DND-41 (cell line): ENCODE results near the gene LPAR1.

Experiments
- ATAC-seq: fragments of 200-7000 bp; cut with Tn5 transposase; 3 replicates; pipeline ENCODE4 v1.9.1; 2021; ENCODE audit warnings: low read depth; ENCODE audit not compliant: insufficient read depth
- DNase-seq: peaks from one replicate; pipeline ENCODE4 v3.0.0-alpha.2; 2020
- H2AFZ ChIP-seq: 2 replicates; pipeline ENCODE4 v1.6.0; 2012; ENCODE audit warnings: low read depth, low read length
- H3K27ac ChIP-seq: 2 replicates; pipeline ENCODE4 v1.5.1; 2012; ENCODE audit warnings: low read length, inconsistent platforms
- H3K27me3 ChIP-seq: fragments of 200-600 bp; sonication (generic); 2 replicates; pipeline ENCODE4 v1.6.0; 2012; ENCODE audit warnings: low read length, mild to moderate bottlenecking, inconsistent platforms; ENCODE audit not compliant: insufficient read depth, poor library complexity
- H3K36me3 ChIP-seq: 2 replicates; pipeline ENCODE4 v1.5.1; 2012; ENCODE audit warnings: low read length, inconsistent platforms; ENCODE audit not compliant: insufficient read depth
- H3K4me1 ChIP-seq: 2 replicates; pipeline ENCODE4 v1.5.1; 2012; ENCODE audit warnings: mild to moderate bottlenecking, low read length; ENCODE audit not compliant: insufficient read depth
- H3K4me2 ChIP-seq: 2 replicates; pipeline ENCODE4 v1.6.0; 2012; ENCODE audit warnings: mild to moderate bottlenecking, moderate library complexity, low read length, inconsistent platforms; ENCODE audit not compliant: insufficient read depth
- H3K4me3 ChIP-seq, 2 experiments: fragments of 200-600 bp in 1 of 2; shearing (Covaris generic) in 1 of 2; 2 replicates each; pipeline ENCODE4 v1.5.1; 2012 to 2016; ENCODE audit warnings: inconsistent platforms in 2 of 2, low read length in 2 of 2, mild to moderate bottlenecking in 2 of 2, low read depth in 1 of 2, moderate library complexity in 1 of 2
- H3K79me2 ChIP-seq: 2 replicates; pipeline ENCODE4 v1.6.0; 2012; ENCODE audit warnings: low read length, inconsistent platforms; ENCODE audit not compliant: insufficient read depth
- H3K9ac ChIP-seq: 2 replicates; pipeline ENCODE4 v1.6.0; 2012; ENCODE audit warnings: low read depth, mild to moderate bottlenecking, inconsistent platforms, low read length, moderate library complexity
- H3K9me3 ChIP-seq: 2 replicates; pipeline ENCODE4 v1.5.1; 2012; ENCODE audit warnings: low read length, moderate library complexity, mild to moderate bottlenecking, inconsistent platforms; ENCODE audit not compliant: insufficient read depth, severe bottlenecking
- H4K20me1 ChIP-seq: 2 replicates; pipeline ENCODE4 v1.6.0; 2012; ENCODE audit warnings: low read length; ENCODE audit not compliant: insufficient read depth
- CTCF ChIP-seq: IDR thresholded peaks from 2 replicates; pipeline ENCODE4 v1.5.1; 2012; ENCODE audit warnings: borderline replicate concordance, low read length, moderate library complexity, mild to moderate bottlenecking; ENCODE audit not compliant: poor library complexity, severe bottlenecking; ENCODE audit errors: extremely low read depth
- EZH2 ChIP-seq: IDR thresholded peaks from 3 replicates; pipeline ENCODE4 v1.6.1; 2012; ENCODE audit warnings: borderline replicate concordance, low read depth, mild to moderate bottlenecking, moderate library complexity, low read length, inconsistent platforms; ENCODE audit not compliant: severe bottlenecking

The LPAR1 gene

GRCh38 chr9:110969971-110970386 lies 68.3 kb downstream of the LPAR1 start:
- TF ChIP-seq EZH2, result no peak
- TF ChIP-seq CTCF, result no peak
- H3K4me2 ChIP-seq, result no peak overlapping the region
- no peak overlapping the region for H3K4me3 ChIP-seq
- no peak overlapping the region for H2AFZ ChIP-seq
- no peaks in the 10 kb centered on the region for H3K4me1 ChIP-seq
- H3K36me3 ChIP-seq, result no peaks in the 10 kb centered on the region
- no peaks in the 10 kb centered on the region for H3K79me2 ChIP-seq
- ATAC-seq (no peak), DNase-seq (no peak)
- no peak overlapping the region for H3K27ac ChIP-seq
- no peaks in the 10 kb centered on the region for H4K20me1 ChIP-seq
- H3K27me3 ChIP-seq, result no peaks in the 10 kb centered on the region
- H3K9ac ChIP-seq, result no peak overlapping the region
- H3K9me3 ChIP-seq, result no peaks in the 10 kb centered on the region

GRCh38 chr9:110968096-110968495 lies 70.2 kb downstream of the LPAR1 start:
- H3K4me1 ChIP-seq, result no peaks in the 10 kb centered on the region
- H3K9me3 ChIP-seq, result no peaks in the 10 kb centered on the region
- no peak overlapping the region for H2AFZ ChIP-seq
- no peaks in the 10 kb centered on the region for H3K27me3 ChIP-seq
- H3K4me3 ChIP-seq, result no peak overlapping the region
- ATAC-seq, result no peak
- no peaks in the 10 kb centered on the region for H4K20me1 ChIP-seq
- no peaks in the 10 kb centered on the region for H3K36me3 ChIP-seq
- no peak for TF ChIP-seq EZH2
- TF ChIP-seq CTCF, result no peak
- H3K9ac ChIP-seq, result no peak overlapping the region
- DNase-seq, result no peak
- H3K27ac ChIP-seq, result no peak overlapping the region
- no peak overlapping the region for H3K4me2 ChIP-seq
- H3K79me2 ChIP-seq, result no peaks in the 10 kb centered on the region

GRCh38 chr9:110967196-110967595 lies 71.1 kb downstream of the LPAR1 start:
- no peak overlapping the region for H2AFZ ChIP-seq
- H3K27me3 ChIP-seq, result no peaks in the 10 kb centered on the region
- no peak overlapping the region for H3K4me2 ChIP-seq
- no peaks in the 10 kb centered on the region for H3K36me3 ChIP-seq
- H3K79me2 ChIP-seq, result no peaks in the 10 kb centered on the region
- no peaks in the 10 kb centered on the region for H3K4me1 ChIP-seq
- H4K20me1 ChIP-seq, result no peaks in the 10 kb centered on the region
- DNase-seq (no peak), ATAC-seq (no peak)
- no peak for TF ChIP-seq CTCF
- TF ChIP-seq EZH2, result no peak
- H3K9me3 ChIP-seq, result no peaks in the 10 kb centered on the region
- H3K9ac ChIP-seq, result no peak overlapping the region
- H3K4me3 ChIP-seq, result no peak overlapping the region
- H3K27ac ChIP-seq, result no peak overlapping the region

- Histone ChIP-seq H3K9me3 (no peaks in the 10 kb centered on the region), H3K36me3 (no peaks in the 10 kb centered on the region), H3K4me3 (no peak overlapping the region), H3K27ac (no peak overlapping the region), H3K79me2 (no peaks in the 10 kb centered on the region), H2AFZ (no peak overlapping the region), H4K20me1 (no peaks in the 10 kb centered on the region), H3K9ac (no peak overlapping the region), H3K4me1 (no peaks in the 10 kb centered on the region), H3K27me3 (no peaks in the 10 kb centered on the region), H3K4me2 (no peak overlapping the region)
- DNase-seq (no peak), ATAC-seq (no peak)
- no peak for TF ChIP-seq EZH2
- no peak for TF ChIP-seq CTCF
Observed at GRCh38 chr9:110960288-110960687, 78.0 kb downstream of the LPAR1 start.
